NCI-H446 (cell line): ENCODE data around the gene NOS3.
A peak's percentile ranks its signal among the peaks of the same experiment; 100 is the strongest.
"Not testable (repeated sequence)": the region's sequence is repeated elsewhere in the genome, so short reads cannot be mapped to it uniquely, and the experiment has no call there.

Experiments used
- DNase-seq, 2 experiments: peaks; one replicate each; lab custom pipeline; 2025; lab: John Stamatoyannopoulos, UW

NOS3 gene

GRCh38 chr7:151000897-151001495 is 10.2 kb downstream of the NOS3 start:
- no peak for DNase-seq

GRCh38 chr7:151001546-151001945 is 10.7 kb downstream of the NOS3 start:
- DNase-seq = no peak

- no peak for DNase-seq
Measured at GRCh38 chr7:151003572-151003971, 12.8 kb downstream of the NOS3 start.

GRCh38 chr7:151005566-151005965 is 14.7 kb downstream of the NOS3 start:
- DNase-seq = no peak

DNA sequence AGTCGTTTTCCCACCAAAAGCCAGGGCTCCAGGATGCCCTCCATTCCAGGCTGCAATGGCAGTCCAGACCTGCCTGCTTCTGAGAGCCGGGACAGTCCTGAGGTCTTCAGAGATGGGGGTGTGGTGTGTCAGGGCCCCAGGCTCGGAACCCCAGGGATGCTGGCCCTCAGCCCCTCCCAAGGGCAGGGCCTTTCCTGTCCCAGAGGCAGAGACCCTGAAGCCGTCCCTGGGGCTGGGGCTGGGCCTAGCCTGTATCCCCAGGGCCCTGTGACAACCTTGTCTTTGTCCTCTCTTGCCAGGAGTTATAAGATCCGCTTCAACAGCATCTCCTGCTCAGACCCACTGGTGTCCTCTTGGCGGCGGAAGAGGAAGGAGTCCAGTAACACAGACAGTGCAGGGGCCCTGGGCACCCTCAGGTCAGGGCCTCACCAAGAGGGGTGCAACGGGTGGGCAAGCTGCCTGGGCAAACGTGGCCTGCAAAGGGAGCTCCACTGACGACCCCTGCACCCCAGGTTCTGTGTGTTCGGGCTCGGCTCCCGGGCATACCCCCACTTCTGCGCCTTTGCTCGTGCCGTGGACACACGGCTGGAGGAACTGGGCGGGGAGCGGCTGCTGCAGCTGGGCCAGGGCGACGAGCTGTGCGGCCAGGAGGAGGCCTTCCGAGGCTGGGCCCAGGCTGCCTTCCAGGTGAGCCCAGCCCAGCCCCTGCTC is 15.9 kb downstream of the NOS3 start:
- DNase-seq = no peak

DNA sequence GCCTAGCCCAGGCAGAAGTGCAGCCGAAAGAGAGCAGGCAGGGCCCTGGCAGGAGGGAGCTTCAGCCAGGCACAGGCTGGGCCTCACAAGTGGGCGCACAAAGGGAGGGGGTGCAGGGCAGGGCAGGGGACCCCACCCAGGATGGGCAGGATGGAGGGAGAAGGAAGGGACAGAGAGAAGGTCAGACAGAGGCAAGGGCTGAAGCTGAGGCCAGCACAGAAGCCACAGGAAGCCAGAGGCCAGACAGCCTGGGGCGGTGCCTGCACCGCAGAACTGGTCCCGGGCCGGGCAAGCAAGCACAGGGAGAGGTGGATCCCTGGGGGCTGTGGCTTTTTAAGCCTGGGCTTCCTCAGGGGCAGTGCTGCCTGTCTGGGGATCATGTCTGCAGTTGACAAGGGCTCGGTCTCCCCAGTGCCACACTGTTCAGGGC is 16.7 kb downstream of the NOS3 start:
- DNase-seq = no peak

DNA sequence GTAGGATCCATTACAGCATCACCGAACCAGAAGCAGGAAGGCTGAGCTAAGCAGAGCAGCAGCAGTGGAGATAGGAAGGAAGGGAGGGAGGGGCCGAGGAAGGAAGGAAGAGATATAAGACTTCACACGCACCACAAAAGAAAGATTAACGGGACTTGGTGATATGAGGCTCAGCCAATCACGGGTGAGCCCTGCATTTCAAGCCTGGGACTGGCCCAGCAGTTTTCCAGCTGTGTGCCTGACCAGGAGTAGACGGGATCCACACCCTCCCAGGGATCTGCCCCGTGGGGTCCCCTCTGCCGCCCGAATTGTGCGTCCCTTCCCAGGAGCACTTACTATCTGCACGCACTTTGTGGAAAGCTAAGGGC is 17.3 kb downstream of the NOS3 start:
- DNase-seq = no peak

DNA sequence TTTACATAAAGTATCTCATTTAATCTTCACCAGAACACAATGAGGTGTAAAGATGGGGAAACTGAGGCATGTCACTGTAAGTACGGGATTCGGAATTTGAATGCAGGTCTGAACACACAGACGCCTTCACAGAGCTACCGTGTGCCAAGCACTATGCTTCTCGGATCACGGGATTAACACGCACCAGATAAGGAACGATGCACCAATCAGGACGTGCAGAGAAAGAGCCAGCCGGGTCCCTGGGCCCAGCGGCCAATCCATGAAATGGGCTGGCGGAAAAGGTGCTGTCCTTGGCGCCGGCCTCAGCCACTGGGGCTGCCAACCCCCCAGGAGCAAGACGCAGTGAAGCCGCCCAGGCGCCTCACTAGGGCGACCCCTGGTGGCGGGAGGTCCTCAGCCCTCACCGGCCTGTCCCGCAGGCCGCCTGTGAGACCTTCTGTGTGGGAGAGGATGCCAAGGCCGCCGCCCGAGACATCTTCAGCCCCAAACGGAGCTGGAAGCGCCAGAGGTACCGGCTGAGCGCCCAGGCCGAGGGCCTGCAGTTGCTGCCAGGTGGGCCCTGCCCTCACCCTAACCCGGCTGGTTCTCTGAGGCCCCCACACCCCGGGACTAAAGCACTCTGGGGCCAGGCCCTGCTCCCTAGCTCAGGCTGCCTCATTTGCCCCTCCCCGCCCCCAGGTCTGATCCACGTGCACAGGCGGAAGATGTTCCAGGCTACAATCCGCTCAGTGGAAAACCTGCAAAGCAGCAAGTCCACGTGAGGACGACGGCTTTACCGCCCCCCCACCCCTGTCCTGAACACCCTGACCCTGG is 17.9 kb downstream of the NOS3 start:
- no peak for DNase-seq

- DNase-seq = no peak
Measured at GRCh38 chr7:151009327-151010036, 18.7 kb downstream of the NOS3 start.

- no peak for DNase-seq
Measured at GRCh38 chr7:151010037-151010306, 19.2 kb downstream of the NOS3 start.

- DNase-seq = no peak
Measured at GRCh38 chr7:151010307-151011096, 19.7 kb downstream of the NOS3 start.

DNA sequence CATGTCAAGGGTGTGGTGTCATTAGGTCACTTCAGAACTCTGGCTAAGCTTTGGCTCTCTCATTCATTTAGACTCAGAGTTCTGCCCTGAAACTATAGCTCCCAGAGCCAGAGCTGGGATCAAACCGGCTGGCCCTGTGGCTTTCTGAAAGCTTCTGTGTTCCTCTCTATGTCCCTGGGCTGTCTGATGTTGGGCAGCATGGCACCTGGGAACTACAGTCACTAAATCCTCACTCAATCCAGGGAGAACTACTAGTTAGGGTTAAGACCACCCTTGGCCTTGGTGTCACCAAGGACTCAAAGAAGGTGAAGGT is 20.2 kb downstream of the NOS3 start:
- no peak for DNase-seq

GRCh38 chr7:151011616-151012015 is 20.8 kb downstream of the NOS3 start:
- DNase-seq = not testable (repeated sequence)

GRCh38 chr7:151012031-151012692 is 21.3 kb downstream of the NOS3 start:
- no peak for DNase-seq

GRCh38 chr7:151012911-151013347 is 22.1 kb downstream of the NOS3 start:
- DNase-seq = peak in 1 of 2 experiments; percentile 16

DNA sequence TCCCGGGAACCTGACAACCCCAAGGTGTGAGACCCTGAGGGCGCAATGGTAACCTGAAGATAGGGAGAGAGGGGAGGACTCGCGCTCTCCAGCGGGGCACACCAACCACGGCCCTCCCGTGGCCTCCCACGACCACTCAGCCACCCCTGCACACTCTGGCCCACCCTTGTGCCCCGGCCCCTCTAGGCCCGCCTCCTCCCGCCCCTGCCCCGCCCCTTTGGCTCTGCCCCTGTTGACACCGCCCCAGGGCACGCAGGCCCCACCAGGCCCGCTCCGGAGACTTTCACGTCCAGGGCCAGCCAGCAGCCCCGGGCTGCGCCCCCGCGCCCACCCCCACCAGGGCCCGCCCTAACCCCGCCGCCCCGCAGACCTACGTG is 22.5 kb downstream of the NOS3 start:
- no peak for DNase-seq

DNA sequence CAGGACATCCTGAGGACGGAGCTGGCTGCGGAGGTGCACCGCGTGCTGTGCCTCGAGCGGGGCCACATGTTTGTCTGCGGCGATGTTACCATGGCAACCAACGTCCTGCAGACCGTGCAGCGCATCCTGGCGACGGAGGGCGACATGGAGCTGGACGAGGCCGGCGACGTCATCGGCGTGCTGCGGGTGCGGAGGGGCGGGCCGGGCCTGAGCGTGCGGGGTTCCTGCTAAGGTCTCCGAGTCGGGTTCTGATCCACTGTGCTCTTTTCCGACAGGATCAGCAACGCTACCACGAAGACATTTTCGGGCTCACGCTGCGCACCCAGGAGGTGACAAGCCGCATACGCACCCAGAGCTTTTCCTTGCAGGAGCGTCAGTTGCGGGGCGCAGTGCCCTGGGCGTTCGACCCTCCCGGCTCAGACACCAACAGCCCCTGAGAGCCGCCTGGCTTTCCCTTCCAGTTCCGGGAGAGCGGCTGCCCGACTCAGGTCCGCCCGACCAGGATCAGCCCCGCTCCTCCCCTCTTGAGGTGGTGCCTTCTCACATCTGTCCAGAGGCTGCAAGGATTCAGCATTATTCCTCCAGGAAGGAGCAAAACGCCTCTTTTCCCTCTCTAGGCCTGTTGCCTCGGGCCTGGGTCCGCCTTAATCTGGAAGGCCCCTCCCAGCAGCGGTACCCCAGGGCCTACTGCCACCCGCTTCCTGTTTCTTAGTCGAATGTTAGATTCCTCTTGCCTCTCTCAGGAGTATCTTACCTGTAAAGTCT is 23.1 kb downstream of the NOS3 start:
- no peak for DNase-seq

GRCh38 chr7:151014950-151015349 is 24.1 kb downstream of the NOS3 start:
- DNase-seq = no peak

DNA sequence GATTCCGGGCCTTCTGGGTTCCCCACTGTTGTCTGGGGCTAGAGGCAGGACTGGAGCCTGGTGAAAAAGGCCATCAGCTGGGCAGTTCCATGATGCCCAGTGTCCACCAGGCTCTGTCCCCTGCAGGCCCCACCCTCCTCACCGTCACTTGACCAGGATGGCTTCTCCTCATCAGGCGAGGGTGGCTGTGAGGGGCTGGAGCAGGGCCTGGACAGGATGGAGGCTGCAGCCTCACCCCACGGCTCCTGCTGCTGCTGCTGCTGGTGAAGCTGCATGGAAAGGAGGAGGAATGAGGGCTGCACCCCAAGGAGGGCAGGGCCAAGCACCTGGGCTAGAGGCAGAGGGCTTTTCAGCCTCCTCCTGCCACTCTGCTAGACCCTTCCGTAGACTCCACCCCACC is 25.1 kb downstream of the NOS3 start:
- DNase-seq = no peak

DNA sequence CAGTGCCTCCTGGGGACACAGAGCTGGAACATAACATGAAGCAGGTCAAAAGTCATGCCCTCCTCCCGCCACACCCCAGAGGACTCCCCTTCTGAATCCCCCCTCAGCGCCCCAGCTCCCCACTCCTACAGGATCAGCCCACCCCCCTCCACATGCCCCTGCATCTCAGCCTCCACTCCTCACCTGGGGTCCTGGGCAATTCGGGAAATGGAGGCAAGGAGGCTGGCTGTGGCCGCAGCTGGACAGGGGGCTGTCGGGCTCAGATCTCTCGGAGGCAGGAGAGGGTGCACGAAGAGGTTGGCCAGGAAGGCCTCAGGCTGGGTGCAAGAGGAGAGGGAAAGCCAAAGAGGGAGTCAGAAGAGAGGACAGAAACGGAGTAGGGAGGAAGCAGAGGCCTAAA is 25.7 kb downstream of the NOS3 start:
- DNase-seq = no peak

GRCh38 chr7:151016942-151017341 is 26.1 kb downstream of the NOS3 start:
- DNase-seq = no peak
